ENCODE data around the gene CNTRL. TPM values are rescaled to one million over a fixed set of nuclear protein-coding genes. Genes with fewer than 3 reads are reported as not detected.
"Not testable (repeated sequence)": the region's sequence is repeated elsewhere in the genome, so short reads cannot be mapped to it uniquely, and the experiment has no call there.

CNTRL gene
- polyA plus RNA-seq, 4 donors, result 27.2 to 33.6 (median 30.3) TPM

DNA sequence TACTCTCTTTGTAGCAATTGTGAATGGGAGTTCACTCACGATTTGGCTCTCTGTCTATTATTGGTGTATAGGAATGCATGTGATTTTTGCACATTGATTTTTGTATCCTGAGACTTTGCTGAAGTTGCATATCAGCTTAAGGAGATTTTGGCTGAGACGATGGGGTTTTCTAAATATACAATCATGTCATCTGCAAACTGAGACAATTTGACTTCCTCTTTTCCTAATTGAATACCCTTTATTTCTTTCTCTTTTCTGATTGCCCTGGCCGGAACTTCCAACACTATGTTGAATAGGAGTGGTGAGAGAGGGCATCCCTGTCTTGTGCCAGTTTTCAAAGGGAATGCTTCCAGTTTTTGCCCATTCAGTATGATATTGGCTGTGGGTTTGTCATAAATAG is 54.6 kb downstream of the CNTRL start:
- not testable (repeated sequence) for DNase-seq (ENCODE audit: low read depth in 4 of 4, low spot score in 3 of 4)

DNA sequence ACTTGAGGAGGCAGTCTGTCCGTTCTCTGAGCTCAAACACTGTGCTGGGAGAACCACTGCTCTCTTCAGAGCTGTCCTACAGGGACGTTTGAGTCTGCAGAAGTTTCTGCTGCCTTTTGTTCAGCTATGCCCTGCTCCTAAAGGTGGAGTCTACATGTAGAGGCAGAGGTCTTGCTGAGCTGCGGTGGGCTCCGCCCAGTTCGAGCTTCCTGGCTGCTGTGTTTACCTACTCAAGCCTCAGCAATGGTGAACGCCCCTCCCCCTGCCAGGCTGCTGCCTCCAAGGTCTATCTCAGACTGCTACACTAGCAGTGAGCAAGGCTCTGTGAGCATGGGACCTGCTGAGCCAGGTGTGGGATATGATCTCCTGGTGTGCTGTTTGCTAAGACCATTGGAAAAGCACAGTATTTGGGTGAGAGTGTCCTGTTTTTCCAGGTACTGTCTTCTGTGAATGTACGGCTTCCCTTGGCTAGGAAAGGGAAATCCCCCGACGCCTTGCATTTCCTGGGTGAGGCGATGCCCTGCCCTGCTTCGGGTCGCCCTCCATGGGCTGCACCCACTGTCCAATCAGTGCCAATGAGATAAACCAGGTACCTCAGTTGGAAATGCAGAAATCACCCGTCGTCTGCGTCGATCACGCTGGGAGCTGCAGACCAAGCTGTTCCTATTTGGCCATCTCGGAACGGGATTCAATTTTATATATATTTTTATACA is 58.5 kb downstream of the CNTRL start:
- DNase-seq (ENCODE audit: low read depth in 4 of 4, low spot score in 3 of 4), result no peak

DNA sequence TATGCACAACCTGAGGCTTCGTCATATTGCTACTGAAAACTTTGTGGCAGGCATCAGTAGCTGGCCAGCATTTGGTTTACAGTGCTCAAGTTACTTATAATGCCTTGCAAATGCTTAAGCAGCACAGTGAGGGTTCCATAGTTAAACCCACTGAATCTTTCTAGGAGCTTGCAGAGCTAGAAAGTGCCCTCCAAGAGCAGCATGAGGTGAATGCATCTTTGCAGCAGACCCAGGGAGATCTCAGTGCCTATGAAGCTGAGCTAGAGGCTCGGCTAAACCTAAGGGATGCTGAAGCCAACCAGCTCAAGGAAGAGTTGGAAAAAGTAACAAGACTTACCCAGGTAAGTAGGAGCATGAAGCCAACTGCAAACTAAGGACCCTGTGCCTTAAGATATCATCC is 60.9 kb downstream of the CNTRL start:
- no peak for DNase-seq (ENCODE audit: low read depth in 4 of 4, low spot score in 3 of 4)

DNA sequence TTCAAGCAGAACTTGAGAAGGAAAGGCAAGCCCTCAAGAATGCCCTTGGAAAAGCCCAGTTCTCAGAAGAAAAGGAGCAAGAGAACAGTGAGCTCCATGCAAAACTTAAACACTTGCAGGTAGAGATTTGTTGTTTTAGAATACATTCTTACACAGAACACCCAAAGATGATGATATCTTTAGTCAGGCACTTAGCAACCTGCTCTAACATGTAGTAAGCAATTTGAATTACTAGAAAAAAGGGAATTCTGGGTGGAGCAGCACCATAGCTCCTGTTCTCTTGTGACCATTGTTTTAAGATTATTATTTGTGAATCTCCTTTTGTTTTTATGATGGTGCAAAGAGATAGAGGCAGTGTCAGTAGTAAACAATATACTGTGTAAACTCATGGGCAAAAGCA is 63.8 kb downstream of the CNTRL start:
- no peak for DNase-seq (ENCODE audit: low read depth in 4 of 4, low spot score in 3 of 4)

DNA sequence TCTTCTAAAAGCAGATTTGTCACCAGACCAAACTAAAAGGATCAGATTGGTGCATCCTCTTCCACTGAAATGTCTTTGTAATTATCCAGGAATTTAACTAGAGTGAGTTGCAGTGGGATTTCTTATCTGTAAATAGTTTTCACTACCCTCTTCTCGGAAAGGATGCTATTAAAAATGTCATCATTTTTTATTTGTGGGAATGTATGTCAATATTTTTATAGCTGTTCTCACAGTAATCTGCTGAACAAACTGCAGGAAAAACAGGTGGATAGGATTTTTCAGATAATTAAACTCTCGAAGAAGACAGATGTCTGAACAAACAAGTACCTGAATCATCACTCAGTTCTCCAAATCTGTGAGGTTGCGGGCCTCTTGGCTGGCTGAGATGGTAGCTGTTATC is 64.2 kb downstream of the CNTRL start:
- no peak for DNase-seq (ENCODE audit: low read depth in 4 of 4, low spot score in 3 of 4)

DNA sequence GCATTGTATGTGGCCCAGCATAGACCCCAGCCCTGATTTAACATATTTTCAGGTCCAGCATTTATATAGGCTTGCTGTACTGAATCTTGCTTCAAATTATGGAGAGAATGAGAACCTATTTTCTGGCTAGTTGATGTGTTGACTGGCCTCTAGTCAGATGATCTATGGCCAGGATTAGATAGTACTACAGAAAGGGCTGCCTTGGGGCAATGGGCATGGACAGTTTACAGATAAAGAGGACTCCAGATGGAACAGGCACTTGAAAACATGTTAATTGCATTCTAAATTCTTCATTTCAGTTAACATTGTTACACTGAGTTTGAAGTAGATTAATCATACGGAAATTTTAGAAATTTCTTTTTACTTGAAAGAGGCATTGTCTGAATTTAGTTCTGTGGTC is 65.4 kb downstream of the CNTRL start:
- no peak for DNase-seq (ENCODE audit: low read depth in 4 of 4, low spot score in 3 of 4)

DNA sequence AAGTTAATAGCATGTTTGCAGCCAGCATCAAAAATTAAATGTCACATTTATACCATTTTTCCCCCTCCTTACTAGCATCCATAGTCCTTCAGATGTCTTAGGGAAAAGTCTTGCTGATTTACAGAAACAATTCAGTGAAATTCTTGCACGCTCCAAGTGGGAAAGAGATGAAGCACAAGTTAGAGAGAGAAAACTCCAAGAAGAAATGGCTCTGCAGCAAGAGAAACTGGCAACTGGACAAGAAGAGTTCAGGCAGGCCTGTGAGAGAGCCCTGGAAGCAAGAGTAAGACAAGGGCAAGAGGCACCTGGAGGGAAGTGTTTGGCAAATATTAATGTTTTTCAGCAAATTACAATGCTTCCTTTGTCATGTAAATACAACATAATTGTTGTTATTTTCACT is 66.6 kb downstream of the CNTRL start:
- DNase-seq (ENCODE audit: low read depth in 4 of 4, low spot score in 3 of 4), result no peak

DNA sequence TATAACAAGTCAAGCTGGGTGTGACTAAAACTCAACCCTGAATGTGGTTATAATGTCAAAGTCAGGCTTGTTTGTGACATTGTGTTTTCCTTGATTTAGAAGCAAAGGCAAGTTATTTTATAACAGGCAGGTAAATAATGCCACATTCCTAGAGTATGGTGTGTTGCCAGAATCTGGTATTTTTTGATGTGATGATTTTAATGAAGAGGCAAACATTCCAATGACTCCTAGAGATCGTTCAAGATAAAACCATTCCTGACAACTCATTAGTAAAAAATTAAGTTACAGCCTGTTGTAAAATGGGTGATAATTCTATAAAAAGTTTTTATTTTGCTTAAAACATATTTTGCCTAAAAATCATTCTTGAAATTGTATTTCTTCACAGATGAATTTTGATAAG is 67.0 kb downstream of the CNTRL start:
- DNase-seq (ENCODE audit: low read depth in 4 of 4, low spot score in 3 of 4), result no peak

DNA sequence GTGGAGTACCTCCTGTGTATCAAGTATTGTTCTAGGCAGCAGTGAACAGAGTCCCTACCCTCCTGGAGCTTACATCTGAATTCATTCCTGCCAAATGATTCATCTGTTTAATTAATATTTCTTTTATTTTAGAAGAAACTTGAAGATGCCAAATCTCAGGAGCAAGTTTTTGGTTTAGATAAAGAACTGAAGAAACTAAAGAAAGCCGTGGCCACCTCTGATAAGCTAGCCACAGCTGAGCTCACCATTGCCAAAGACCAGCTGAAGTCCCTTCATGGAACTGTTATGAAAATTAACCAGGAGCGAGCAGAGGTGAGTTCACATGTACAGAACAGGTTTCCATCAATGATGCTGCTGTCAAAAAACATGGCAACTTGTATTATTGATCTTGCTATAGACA is 69.0 kb downstream of the CNTRL start:
- DNase-seq (ENCODE audit: low read depth in 4 of 4, low spot score in 3 of 4), result no peak

DNA sequence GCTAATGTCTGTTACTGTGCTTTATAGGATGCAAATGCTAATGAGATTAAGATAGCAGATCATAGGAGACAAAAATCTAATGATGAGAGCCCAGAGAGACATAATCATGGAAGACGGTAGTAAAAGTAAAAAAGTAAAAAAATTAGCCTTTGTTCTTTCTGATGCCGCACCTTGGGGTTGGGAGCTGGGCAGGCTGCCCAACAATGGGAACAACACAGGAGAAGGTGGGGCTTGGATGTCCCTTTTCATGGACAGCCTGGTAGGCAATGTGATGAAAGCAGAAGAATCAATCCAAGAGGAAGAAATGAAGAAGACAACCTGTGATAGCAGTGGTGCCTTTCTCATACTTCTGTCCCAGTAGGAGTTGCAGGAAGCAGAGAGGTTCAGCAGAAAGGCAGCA is 69.7 kb downstream of the CNTRL start:
- DNase-seq (ENCODE audit: low read depth in 4 of 4, low spot score in 3 of 4), result no peak

DNA sequence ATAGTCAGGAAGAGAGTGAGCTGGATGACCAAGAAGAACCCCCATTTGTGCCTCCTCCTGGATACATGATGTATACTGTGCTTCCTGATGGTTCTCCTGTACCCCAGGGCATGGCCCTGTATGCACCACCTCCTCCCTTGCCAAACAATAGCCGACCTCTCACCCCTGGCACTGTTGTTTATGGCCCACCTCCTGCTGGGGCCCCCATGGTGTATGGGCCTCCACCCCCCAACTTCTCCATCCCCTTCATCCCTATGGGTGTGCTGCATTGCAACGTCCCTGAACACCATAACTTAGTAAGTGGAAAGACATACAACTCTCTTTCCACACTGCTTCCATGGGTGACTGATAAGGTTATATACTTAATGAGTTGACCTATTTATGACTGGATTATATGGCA is 75.4 kb downstream of the CNTRL start:
- DNase-seq (ENCODE audit: low read depth in 4 of 4, low spot score in 3 of 4), result no peak

DNA sequence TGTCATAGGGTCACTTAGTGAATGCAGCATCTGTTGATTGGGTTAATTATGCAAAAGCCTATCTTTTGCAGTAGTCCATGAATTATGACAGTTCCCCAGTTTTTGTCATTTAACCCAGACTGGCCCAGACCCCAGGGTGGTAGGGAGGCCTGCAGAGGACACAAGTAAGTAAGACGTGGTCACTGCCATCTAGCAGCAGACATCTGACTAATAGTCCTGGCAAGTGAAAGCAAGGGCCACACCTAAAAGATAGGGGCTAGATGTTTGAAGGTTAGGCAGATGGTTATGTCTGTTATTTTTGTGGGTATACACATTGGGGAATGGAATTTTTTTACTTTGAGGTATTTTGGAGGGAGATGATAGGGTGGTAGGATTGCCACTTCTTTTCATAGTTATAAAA is 78.9 kb downstream of the CNTRL start:
- no peak for DNase-seq (ENCODE audit: low read depth in 4 of 4, low spot score in 3 of 4)

DNA sequence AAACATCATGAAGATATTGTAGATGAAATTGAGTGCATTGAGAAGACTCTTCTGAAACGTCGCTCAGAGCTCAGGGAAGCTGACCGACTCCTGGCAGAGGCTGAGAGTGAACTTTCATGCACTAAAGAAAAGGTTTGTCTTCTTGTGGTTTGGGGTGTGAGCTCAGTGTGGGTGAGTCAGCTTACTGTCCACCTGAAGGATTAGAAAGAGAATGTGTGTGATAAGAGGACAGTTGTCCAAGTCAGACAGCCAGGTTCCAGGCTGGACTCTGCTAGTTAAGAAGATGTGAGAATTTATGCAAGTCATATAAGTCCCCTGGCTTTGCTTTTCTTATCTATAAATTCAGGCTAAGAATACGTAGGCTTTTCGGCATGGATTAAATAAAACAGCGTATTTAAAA is 80.0 kb downstream of the CNTRL start:
- DNase-seq (ENCODE audit: low read depth in 4 of 4, low spot score in 3 of 4), result no peak

DNA sequence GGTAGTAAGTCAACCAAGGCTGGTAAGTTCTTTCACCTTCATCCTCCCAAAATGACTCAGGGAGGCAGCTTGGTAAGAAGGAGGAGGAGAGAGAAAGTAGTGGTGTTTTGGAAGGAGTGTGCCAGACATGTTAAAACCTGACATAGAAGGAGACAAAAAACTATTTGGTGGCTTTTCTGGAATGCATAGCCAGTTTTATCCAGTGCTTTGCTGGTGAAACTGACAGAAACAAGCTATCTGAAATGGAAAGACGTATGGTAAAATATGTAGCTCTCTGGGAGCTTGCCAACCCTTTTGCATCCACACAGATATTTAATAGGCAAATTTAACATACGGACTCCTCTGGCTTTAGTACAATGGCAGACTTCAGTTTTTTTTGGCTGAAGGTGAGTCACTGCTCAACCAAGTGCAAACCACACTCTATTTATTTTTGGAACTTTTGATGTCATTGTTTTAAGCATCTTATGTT is 81.5 kb downstream of the CNTRL start:
- DNase-seq (ENCODE audit: low read depth in 4 of 4, low spot score in 3 of 4), result no peak

DNA sequence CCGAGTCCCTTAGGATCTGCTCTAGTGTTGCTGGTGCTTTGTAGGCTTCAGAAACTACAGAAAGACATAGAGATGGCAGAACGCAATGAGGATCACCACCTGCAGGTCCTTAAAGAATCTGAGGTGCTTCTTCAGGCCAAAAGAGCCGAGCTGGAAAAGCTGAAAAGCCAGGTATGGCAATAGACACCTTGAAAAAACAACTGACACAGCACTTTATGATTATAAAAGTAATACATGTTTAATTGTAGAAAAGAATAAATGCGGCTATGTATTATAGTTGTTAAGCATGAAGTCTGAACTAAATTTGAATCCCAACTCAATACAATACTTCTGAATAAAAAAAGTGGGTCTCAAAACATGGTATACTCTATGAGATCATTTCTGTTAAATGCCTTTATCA is 83.2 kb downstream of the CNTRL start:
- DNase-seq (ENCODE audit: low read depth in 4 of 4, low spot score in 3 of 4), result no peak

DNA sequence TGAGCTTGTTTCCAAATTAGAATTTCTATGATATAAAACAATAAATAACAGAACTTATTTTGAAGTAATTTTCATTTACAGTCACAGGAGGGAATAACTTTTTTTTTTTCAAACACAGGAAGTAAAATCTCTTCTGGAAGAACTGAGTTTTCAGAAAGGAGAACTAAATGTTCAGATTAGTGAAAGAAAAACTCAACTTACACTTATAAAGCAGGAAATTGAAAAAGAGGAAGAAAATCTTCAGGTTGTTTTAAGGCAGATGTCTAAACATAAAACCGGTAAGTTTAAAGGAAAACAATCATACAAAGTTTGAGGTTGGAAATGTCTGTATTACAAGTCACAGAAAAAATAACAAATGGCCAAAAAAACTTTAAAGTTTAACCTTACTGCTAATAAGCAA is 85.3 kb downstream of the CNTRL start:
- no peak for DNase-seq (ENCODE audit: low read depth in 4 of 4, low spot score in 3 of 4)

DNA sequence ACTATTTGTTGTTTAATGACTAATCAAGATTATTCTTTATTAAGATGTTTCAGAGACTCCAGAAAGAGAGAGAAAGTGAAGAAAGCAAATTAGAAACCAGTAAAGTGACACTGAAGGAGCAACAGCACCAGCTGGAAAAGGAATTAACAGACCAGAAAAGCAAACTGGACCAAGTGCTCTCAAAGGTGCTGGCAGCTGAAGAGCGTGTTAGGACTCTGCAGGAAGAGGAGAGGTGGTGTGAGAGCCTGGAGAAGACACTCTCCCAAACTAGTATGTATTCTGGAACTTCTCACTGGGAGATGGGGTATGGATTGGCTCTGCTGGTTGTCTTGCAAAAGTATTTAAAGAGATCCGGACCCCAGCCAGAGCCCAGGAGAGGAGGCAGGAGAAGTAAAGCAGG is 93.3 kb downstream of the CNTRL start:
- no peak for DNase-seq (ENCODE audit: low read depth in 4 of 4, low spot score in 3 of 4)

DNA sequence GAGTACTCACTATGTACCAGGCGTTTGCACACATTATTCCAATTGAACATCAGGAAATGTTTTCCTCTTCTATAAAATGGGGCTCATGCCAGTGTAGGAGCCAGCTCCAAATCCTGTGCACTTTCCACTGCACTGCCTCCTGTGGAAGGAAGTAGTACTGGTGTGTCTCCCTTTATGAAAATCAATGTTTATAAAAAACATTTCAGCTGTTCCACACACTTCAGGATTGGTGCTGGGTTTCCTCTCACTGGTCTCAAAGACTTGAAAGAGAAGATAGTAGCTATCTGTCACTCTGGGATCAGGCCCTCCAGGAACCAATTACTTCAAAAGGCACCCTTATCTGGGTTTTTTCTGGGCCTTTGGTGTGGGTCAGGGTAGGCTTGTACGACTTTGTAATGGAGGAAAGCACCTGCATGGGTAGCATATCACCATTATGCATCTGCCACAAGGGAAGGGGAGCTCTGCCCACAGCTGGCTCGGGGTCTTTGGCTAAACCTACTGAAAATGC is 94.4 kb downstream of the CNTRL start:
- no peak for DNase-seq (ENCODE audit: low read depth in 4 of 4, low spot score in 3 of 4)

DNA sequence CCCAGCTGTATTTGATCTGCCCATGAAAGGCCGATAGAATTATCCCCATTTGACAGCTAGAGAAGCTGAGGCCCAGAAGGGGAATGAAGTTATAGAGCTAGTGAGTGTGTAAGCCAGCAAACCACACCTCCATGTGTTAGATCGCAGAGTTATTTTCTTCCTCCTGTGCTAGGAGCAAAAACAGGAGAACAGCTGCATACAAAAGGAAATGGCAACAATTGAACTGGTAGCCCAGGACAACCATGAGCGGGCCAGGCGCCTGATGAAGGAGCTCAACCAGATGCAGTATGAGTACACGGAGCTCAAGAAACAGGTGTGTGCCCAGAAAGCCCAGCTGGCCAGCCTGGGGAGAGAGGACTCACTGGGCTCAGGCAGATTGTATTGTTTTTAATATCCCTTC is 96.5 kb downstream of the CNTRL start:
- DNase-seq (ENCODE audit: low read depth in 4 of 4, low spot score in 3 of 4), result no peak

DNA sequence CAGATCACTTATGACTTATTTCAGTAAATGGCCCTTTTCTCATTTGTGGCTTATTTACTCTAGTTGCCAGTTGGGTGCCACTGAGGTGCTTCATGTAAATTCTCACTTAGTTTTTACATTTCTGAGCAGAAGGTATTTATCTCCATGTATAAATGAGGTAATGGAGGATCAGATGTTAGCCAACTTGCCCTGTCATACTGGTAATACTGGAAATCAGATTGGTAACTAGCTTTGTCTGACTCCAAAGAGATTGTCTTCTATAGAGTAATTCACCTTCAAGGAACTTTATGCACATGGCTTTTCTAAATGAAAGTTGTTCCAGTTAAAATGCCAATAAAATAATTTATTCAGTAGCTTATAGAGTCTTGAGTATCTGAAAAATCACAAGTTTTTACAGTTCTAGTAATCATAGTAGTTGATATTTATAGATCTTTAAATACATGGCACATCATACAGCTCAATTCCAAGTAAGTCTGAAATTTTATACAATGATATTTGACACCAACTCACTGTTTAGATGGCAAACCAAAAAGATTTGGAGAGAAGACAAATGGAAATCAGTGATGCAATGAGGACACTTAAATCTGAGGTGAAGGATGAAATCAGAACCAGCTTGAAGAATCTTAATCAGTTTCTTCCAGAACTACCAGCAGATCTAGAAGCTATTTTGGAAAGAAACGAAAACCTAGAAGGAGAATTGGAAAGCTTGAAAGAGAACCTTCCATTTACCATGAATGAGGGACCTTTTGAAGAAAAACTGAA is 98.2 kb downstream of the CNTRL start:
- no peak for DNase-seq (ENCODE audit: low read depth in 4 of 4, low spot score in 3 of 4)

DNA sequence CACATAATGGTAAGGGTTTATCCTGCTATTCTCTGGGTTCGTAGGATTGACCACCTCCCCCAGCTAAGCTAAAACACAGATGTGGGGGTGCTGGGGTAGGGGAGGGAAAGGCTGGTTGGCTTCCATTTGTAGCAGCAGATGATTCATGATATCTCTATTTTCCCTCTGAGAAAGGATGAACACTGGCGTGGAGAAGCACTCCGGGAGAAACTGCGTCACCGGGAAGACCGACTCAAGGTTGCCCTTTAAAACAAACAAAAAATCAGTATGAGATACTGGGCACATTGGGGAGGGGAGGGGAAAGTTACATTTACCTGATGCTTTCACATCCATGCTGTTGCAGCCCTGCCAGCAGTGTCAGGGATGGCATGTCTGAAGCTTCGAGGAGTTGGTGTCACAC is 98.7 kb downstream of the CNTRL start:
- DNase-seq (ENCODE audit: low read depth in 4 of 4, low spot score in 3 of 4), result no peak

Measured in right renal pelvis (tissue), 4 donors.